COR-L47 (cell line): Measurements from ENCODE around the gene DOCK2.
"Not testable (repeated sequence)": the region's sequence is repeated elsewhere in the genome, so short reads cannot be mapped to it uniquely, and the experiment has no call there.

Experiments
- DNase-seq: peaks from one replicate; lab custom pipeline; 2025; lab: John Stamatoyannopoulos, UW

DOCK2 gene

DNA sequence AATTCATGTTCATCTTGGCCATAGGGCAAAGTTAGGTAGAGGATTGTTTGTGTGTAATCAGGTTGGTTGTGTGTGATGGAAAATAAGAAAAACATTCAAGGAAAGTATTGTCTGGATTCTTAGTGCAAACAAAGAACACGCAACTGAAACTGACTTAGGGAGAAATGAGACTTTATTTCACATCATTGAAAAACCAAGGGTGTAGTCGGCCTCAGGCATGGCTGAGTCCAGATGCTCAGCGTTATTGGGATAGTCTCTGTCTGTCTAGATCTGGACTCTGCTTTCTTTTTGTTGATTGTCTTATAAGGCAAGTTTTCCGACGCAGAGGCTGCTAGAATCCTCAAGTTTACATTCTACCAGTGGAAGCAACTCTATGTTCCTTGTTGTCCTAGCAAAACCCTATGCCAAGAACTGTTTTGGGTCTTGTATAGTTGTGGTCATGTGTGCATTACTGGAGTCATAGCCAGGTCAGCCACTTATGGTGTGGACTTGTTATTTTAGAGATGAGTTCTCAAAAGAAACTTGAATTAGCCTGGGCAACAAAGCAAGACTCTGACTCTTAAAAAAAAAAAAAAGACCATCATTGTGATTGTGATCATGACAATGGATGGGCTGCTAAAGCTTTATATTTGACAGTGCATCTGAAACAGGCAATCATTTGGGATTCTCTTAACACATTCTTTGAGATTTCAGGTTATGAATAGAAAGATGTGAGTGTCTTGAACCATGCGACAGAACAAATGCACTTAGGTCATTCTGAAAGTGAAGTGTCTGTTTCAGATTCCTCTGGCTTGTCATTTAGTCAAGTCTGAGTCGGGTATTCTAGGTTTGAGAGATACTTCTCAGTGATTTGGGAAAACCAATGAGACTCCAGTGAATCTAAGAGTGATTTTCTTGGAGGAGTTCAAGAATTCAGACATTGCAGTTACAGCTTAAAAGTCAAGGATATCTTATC lies 82.6 kb downstream of the DOCK2 start:
- no peak for DNase-seq

DNA sequence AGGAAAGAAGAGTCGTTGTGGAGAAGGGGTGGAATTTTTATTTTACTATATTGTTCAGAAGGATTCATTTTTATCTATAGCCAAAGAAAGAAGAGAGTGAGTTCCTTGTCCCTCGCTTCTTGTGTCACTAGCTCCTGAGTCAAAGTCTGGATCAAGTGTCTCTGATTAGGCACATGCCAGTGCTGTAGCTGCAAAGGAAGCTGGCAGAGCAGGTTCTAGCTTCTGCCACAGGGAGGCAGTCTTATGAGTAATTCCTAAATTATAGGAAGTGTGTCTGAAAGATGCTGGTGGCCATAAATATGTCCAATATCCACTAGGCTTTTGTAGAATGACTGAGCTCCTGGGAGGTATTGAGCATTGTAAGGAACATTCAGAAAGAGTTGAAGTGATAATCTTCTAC lies 84.7 kb downstream of the DOCK2 start:
- no peak for DNase-seq

DNA sequence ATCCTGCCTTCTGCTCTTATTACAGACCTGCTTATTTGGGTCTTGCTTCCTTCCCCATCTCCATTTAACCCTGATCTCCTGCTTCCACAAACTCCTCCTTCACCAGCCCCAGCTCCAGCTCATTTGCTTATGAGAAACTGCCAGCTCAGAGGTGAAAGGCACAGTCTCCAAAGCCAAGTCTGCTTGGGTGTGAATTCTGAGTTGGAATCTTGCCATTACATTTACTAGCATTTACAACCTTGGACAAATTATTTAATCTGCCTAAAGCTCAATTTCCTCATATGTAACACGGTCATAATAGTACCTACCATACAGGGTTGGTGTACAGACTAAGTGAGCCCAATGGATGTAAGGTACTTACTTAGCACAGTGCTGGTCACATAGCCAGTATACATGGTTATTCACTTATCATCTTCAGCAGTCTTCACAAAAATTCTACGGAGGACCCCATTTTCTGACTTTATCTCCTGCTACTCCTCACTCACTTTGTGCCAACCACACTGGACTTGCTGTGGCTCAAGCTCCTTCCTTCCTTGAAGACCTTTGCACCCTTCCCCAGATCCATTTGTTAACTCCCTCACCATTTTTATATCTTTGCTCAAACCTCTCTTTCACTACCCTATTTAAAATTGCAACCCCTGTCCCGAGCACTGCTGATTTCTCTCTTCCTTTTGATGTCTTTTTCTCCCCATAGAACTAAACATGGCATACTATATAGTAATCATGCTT lies 86.2 kb downstream of the DOCK2 start:
- DNase-seq: no peak

DNA sequence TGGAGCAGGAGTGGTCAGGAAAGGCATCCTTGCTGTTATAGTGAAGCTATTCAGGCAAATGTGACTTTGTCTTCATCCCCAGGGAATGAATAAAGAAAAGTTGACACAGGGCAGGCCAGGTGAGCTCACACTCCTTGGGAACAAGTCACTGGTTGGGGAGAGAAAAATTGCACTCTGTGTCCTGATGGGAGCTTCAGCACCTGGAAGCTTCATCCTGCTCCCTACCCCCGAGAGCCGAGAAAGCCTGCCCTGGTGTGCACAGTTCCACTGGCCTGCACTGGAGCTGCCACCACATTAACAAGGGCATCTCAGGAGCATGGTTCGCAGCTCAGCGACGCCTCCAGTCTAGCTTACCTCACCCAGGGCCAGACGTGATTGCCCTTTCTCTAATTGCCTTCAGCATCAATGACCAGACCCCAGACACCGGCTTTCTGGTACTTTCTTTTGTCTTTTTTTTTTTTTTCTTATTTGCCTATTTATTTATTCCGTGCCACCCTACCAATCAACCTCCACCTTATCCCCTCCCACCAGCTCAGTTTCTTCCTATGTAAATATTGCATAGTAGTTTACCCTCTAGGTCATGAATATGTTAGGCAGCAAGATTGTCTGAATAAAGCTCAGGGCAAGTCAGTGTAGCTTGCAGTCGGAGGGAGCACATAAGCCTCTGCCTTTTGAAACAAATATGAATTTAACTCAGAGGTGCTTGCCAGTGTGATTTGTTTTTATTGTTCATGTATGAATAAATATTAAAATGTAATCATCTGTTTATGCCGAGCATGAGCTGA lies 87.4 kb downstream of the DOCK2 start:
- no peak for DNase-seq

DNA sequence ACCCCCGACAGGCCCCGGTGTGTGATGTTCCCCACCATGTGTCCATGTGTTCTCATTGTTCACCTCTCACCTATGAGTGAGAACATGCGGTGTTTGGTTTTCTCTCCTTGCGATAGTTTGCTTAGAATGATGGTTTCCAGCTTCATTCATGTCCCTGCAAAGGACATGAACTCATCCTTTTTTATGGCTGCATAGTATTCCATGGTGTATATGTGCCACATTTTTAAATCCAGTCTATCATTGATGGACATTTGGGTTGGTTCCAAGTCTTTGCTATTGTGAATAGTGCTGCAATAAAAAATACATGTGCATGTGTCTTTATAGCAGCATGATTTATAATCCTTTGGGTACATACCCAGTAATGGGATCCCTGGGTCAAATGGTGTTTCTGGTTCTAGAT lies 88.6 kb downstream of the DOCK2 start:
- not testable (repeated sequence) for DNase-seq

DNA sequence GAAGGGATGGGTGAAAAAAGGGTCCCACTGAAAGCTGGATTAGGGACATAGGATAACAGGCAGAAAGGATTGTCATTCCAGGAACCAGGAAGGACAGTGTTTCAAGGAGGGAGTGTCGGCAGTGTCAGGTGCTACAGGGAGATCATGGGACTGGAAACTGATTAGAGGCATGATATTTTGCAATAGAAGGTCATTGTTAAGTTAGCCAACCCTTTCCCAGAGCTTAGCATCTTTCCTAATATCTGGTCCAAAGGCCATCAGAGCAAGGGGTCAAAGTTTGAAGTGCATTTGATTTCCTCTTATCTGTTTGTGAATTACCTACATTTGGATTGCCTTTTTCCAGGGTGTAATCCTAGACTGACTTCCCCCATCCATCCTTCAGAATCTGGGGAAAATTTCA lies 91.3 kb downstream of the DOCK2 start:
- no peak for DNase-seq

DNA sequence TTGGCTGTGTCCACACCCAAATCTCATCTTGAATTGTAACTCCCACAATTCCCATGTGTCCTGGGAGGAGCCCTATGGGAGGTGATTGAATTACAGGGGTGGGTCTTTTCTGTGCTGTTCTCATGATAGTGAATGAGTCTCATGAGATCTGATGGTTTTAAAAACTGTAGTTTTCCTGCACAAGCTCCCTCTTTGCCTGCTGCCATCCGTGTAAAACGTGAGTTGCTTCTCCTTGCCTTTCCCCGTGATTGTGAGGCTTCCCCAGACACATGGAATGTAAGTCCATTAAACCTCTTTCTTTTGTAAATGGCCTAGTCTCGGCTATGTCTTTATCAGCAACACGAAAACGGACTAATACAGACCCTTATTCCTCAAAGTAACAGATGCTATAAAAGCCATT lies 94.1 kb downstream of the DOCK2 start:
- no peak for DNase-seq

DNA sequence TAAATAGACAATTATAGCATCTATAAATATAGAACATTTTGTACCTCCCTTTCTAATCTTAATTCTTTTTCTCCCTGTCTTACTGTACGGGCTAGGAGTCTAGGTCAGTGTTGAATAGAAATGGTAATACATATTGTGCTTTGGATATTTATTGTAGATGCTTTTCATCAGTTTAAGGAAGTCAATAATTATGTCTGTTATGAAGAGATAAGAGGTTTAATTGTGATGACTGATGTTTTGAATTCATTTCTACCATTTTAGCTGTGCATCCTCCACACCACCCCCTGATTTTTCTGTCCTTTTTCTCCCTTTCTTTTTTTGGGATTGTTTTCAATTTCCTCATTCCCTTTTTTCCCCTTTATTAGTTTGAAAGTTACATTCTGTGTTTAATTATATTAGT lies 95.8 kb downstream of the DOCK2 start:
- no peak for DNase-seq

DNA sequence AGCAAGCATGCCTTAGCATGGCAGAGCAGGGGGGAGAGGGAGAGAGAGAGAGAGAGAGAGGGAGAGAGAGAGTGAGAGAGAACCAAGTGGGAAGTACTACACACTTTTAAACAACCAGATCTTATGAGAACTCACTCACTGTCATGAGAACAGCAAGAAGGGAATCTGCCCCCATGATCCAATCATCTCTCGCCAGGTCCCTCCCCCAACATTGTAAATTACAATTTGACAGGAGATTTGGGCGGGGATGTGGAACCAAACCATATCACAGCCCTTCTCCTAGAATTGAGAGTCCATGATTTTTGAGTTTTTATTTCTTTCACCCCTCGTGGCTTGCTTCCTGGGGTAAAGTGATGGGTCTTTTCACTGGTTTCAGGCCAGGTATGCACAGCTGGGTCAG lies 98.8 kb downstream of the DOCK2 start:
- no peak for DNase-seq

DNA sequence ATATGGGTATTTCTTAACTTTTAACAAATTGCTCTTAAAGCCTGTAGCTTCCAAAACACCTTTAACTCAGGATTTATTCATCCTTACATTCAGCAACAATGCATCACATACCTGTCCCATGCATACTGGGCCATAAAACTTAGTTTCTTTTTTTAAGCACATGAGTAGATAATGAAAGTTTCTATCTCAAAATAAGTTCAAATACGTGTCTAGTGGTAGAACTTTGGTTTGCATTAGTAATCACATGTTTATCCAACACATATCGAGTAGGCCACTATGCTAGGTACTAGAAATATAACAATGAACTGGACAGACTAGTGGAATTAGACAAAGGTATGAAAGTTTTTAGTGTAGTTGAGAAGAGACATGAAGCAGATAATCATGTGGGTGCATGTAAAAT lies 99.6 kb downstream of the DOCK2 start:
- DNase-seq: no peak

DNA sequence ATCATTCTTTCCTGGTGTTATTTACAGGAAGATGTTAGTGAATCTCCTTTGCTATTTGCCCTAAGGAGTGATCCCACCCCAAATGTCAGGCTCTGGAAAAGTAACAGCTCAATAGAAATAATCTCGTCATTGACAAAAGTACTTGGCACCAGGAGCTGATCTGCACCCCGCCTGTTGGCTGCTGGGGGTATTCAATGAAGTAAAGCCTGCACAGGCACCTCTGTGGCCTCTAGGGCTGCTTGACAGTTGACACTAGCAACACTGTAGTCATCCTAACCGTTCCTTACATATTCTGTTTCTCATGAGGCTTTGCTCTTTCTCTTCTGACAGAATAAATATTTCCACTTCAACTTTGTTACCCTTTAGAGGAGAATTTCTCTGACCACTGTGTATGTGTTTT lies 103.4 kb downstream of the DOCK2 start:
- DNase-seq: no peak

DNA sequence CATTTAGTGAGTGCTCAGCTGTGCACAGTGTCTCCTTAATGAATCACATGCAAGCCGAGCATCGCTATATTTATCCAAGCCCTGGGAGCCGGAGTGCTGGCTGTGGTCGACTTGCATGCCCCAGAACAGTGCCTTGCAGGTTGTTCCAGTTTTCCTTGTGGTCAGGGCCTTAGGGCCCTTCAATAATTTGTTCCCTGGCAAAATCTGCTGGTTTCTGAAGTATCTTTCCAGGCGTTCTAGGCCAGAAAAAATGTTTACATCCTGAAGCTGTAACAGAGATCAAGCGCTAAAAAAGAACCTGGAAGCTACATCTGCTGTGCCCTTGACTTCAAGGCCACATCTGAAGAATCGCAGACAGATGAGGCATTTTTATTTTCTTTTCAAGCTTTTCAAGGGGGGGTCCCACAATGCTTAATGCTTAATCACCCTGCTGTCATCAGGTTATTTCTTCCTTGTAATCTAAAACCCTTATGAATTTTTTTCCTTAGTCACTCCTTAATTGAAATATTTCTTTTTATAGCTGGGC lies 105.8 kb downstream of the DOCK2 start:
- no peak for DNase-seq

DNA sequence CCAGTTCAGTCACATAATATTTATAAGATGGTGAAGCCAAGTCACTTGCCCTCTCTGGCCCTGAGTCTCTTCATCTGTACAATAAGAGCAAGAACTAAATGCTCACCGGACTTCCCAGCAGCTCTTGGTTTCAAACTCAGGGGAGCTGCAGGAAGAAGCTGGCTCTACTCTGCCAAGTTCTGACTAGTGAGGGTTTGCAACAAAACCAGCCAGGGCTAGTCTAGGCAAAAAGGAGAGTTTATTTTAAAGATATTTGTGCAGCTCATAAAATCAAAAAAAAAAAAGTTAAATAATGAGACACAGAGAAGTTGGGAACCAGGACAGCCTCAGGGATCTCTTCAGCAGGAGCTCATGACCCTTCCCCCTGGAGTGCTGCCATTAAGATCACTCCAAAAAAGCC lies 107.3 kb downstream of the DOCK2 start:
- no peak for DNase-seq

DNA sequence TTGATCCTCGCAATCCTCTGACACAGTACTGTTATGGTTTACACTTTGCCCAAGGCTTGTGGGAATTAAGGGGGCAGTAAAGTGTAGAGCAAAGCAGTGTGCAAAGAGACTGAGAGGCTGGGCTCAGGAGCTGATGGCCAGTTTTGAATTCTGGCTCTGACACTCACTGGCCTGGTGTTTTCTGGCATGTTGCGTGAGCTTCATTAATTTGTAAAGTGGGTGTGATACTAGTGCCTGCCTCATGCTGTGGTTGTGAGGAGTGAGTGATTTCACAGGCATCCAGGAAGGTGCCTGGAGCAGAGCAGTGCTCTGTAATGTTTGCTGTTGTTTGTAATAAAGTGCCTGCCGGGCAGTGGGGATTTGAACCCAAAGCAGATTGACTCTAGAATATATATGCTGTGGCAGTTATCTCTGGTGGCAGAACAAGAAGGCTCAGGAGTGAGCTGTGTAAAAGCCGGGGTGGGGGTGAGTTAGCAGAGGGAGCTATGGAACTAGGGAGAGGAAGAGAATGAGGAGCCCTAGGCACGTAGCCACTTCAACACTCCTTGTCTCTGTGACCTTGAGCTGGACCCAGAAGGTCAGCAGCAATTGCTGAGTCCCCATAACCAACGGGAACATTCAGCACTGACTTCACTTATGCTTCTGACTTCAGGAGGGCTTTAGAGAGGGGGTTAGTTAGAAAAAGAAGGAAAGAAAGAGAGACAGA lies 108.5 kb downstream of the DOCK2 start:
- no peak for DNase-seq

DNA sequence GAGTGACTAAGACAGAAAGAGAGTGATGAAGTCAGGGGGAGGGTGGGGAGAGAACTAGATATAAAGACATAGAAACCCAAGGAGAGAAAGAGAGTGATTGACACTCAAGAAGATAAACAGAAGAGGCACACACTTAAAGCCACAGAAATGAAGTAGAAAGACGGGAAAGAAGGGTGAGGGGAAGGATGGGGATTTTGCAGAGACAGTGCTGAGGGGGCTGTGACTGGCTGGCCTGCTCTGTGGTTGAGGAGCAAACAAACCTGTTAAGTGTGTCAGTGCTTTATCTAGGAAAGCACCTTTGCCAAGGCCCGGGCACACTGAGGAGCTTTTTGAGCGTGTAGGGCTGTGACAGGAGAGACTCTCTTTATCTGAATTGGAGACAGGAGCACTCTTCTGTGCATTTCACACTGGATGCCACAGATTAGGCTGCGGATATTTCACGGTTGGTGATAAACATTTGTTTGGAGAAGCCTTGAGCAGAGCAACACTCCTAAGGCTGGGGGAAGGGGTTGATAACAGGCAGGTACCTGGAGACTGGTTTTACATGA lies 109.1 kb downstream of the DOCK2 start:
- no peak for DNase-seq

DNA sequence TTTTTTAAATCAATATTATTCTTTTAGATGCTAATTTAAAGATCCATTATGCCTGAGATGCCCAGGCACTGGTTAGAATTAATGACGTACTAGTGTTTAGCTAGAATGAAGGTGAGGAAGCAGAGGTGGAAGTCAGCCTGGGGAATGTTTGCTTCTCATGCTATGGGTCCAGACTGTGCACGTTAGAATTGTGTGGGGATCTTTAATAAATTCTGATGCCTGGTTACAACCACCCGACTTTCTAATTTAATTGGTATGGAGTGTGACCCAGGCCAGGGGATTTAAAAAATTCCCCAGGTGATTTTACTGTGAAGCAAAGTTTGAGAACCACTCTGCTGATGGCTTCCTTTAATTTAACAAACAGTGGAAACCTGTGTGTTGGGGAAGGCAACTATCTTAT lies 111.1 kb downstream of the DOCK2 start:
- no peak for DNase-seq

DNA sequence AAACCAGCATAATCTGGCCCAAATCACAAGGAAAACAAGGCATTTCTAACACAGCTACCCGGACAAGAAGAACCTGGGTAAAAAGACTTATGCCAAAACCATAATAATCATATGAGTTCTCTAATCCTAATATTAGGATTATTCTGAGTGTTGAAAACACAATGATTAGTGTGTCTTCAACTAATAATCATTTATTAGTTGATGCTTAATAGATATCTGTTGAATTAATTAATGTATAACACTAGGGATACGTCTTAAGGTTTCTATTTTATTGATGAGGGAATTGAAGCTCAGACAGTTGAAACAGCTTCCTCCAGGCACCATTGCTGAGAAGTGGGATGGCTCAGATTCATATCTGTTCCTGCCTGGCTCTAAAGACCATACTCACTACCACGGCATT lies 112.2 kb downstream of the DOCK2 start:
- no peak for DNase-seq

DNA sequence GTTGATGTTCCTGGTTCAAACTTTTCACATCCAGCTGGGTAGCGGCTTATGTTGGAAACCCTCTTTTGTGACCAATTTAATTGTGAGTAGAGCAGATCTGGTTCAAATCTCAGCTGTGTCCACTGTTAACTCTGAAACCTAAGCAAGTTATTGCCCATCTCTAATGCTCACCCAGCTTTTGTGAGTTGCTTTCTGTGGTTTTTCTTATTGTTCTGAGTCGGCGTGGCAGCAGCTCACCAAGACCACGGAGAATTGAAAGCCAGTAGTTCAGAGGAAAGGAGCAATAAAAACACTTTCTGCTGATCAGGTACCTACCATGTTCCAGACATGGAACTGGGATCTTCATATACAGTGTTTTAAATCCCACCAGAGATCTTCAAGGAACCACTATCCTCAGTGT lies 114.4 kb downstream of the DOCK2 start:
- no peak for DNase-seq

DNA sequence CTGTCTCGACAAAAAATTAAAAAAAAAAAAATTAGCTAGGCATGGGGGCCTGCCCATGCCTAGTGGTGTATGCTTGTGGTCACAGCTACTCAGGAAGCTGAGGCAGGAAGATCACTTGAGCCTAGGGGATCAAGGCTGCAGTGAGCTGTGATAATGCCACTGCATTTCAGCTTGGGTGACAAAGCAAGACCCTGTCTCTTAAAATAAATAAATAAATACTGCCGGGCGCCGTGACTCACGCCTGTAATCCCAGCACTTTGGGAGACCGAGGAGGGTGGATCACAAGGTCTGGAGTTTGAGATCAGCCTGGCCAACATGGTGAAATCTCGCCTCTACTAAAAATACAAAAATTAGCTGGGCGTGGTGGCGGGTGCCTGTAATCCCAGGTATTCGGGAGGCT lies 115.5 kb downstream of the DOCK2 start:
- not testable (repeated sequence) for DNase-seq

DNA sequence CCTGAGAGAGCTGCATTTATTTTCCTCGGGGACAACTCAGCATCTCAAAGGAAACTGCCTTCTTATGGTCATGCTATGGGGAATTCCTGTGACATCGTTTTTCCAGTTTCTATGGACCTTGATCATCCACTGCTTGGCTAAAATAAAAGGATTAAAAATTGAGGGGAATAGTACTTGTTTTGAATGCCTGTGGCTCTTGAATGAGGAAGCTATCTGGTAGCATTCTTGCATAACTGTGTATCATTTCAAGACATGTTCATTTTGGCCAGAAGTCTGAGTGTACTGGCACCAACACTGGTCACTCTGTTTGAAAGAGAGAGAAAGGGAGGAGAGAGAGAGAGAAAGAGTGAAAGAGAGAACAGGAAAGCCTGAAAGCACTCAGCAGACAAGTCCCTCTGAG lies 116.7 kb downstream of the DOCK2 start:
- no peak for DNase-seq

DNA sequence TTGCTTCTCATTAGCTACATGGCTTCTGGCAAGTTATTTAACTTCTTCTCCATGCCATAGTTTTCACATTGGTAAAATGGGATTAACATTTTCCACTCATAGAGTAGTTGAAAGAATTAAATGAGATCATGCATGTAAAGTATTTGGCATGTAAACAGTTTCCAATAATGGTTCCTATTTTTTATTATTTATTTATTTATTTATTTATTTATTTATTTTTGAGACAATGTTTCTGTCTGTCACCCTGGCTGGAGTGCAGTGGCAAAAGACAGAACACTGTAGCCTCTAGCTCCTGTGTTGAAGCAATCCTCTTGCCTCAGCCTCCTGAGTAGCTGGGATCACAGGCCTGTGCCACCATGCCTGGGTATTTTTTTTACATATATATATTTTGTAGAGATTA lies 117.7 kb downstream of the DOCK2 start:
- DNase-seq: no peak
